Natural killer cell treated with Interleukin-12 subunit alpha and Interleukin-12 subunit beta and Interleukin-15 and Interleukin-18, amount 100 ng/mL, for 72 hours (primary cell): ENCODE data around the gene RABIF. TPM values are rescaled to one million over a fixed set of nuclear protein-coding genes. Genes with fewer than 3 reads are reported as not detected.
"Not testable (repeated sequence)": the region's sequence is repeated elsewhere in the genome, so short reads cannot be mapped to it uniquely, and the experiment has no call there.

ENCODE experiments used
- ATAC-seq, 2 donors: fragments of 150-1000 bp; cut with Tn5 transposase in 1 of 2; sonication (Bioruptor Pico), chemical (Tn5 transposase) in 1 of 2; 2 replicates each; pipeline ENCODE4 v1.10.0; 2021
- DNase-seq: peaks from one replicate; pipeline ENCODE4 v3.0.0; 2022; ENCODE audit warnings: low spot score
- H3K27ac Mint-ChIP-seq, 2 donors: 1 replicate in 1 of 2; 2 replicates in 1 of 2; pipeline ENCODE4 v1.8.0; 2022; ENCODE audit warnings: mixed read lengths in 2 of 2, mild to moderate bottlenecking in 1 of 2, moderate library complexity in 1 of 2
- H3K27me3 Mint-ChIP-seq, 2 donors: 1 replicate in 1 of 2; 2 replicates in 1 of 2; pipeline ENCODE4 v1.8.0; 2022; ENCODE audit warnings: mixed read lengths in 2 of 2
- H3K36me3 Mint-ChIP-seq: one replicate; pipeline ENCODE4 v1.8.0; 2022; ENCODE audit warnings: mixed read lengths
- H3K4me1 Mint-ChIP-seq, 2 donors: 1 replicate in 1 of 2; 2 replicates in 1 of 2; pipeline ENCODE4 v1.8.0; 2022; ENCODE audit warnings: low read depth in 2 of 2, mixed read lengths in 2 of 2, mild to moderate bottlenecking in 1 of 2
- H3K4me3 Mint-ChIP-seq: one replicate; pipeline ENCODE4 v1.8.0; 2022; ENCODE audit warnings: mixed read lengths
- H3K9me3 Mint-ChIP-seq: 2 replicates; pipeline ENCODE4 v1.8.0; 2022; ENCODE audit warnings: mixed read lengths
- total RNA-seq, 2 donors: library from RNA; stranded (reverse); gene quantifications; one replicate each; pipeline ENCODE4 v1.2.3, GENCODE V29; 2022

Gene RABIF
- total RNA-seq = 10 to 100 TPM; 16.1 to 18.5 TPM

GRCh38 chr1:202888531-202889360 is at the start of gene RABIF:
TSS of gene RABIF (minus strand) at chr1:202889149. CDS start at chr1:202889098, 51 bp downstream.
- peak within 1 kb of the TSS; percentile 81 to 93 for H3K27ac Mint-ChIP-seq
- DNase-seq (peak; percentile 97), ATAC-seq (peak; percentile 96 to 97)
- H3K4me3 Mint-ChIP-seq = peak within 1 kb of the TSS; percentile 95
- H3K36me3 Mint-ChIP-seq = peaks cover 14% of the 10 kb centered on the region
- no peaks in the 10 kb centered on the region for H3K27me3 Mint-ChIP-seq
- peaks cover 15 to 19% of the 10 kb centered on the region in 2 donors for H3K4me1 Mint-ChIP-seq
- H3K9me3 Mint-ChIP-seq = no peaks in the 10 kb centered on the region

GRCh38 chr1:202938287-202938925 is 49.5 kb upstream of the RABIF start:
- H3K27ac Mint-ChIP-seq = no peak overlapping the region
- no peak overlapping the region for H3K4me3 Mint-ChIP-seq
- ATAC-seq = no peak
- no peak for DNase-seq
- no peaks in the 10 kb centered on the region for H3K9me3 Mint-ChIP-seq
- H3K4me1 Mint-ChIP-seq = peaks cover 6 to 7% of the 10 kb centered on the region in 2 donors
- H3K27me3 Mint-ChIP-seq = peaks cover 12 to 18% of the 10 kb centered on the region in 2 donors
- peaks cover 17% of the 10 kb centered on the region for H3K36me3 Mint-ChIP-seq

- H3K9me3 Mint-ChIP-seq, H3K27ac Mint-ChIP-seq, H3K4me3 Mint-ChIP-seq, H3K36me3 Mint-ChIP-seq, H3K4me1 Mint-ChIP-seq, DNase-seq, ATAC-seq: not testable (repeated sequence)
- peaks cover 19 to 29% of the 10 kb centered on the region in 2 donors for H3K27me3 Mint-ChIP-seq
These were observed 47.5 kb upstream of the RABIF start for GRCh38 chr1:202936409-202936808.

- DNase-seq (no peak), ATAC-seq (no peak)
- no peak overlapping the region for H3K4me3 Mint-ChIP-seq
- H3K9me3 Mint-ChIP-seq = no peaks in the 10 kb centered on the region
- no peak overlapping the region for H3K27ac Mint-ChIP-seq
- peaks cover 19 to 29% of the 10 kb centered on the region in 2 donors for H3K27me3 Mint-ChIP-seq
- H3K36me3 Mint-ChIP-seq = peaks cover 3% of the 10 kb centered on the region
- H3K4me1 Mint-ChIP-seq = peaks cover 6 to 7% of the 10 kb centered on the region in 2 donors
These were observed 46.9 kb upstream of the RABIF start for GRCh38 chr1:202935844-202936243.

- no peak for ATAC-seq
- no peak overlapping the region for H3K27ac Mint-ChIP-seq
- no peak for DNase-seq
- H3K27me3 Mint-ChIP-seq = peaks cover 22 to 29% of the 10 kb centered on the region in 2 donors
- no peak overlapping the region for H3K4me3 Mint-ChIP-seq
- H3K4me1 Mint-ChIP-seq = peaks cover 6 to 7% of the 10 kb centered on the region in 2 donors
- no peaks in the 10 kb centered on the region for H3K36me3 Mint-ChIP-seq
- no peaks in the 10 kb centered on the region for H3K9me3 Mint-ChIP-seq
These were observed 45.8 kb upstream of the RABIF start for GRCh38 chr1:202934755-202935154.

- Mint-ChIP-seq H3K36me3 (no peaks in the 10 kb centered on the region), H3K27me3 (peaks cover 24 to 35% of the 10 kb centered on the region in 2 donors), H3K4me3 (no peak overlapping the region), H3K27ac (no peak overlapping the region), H3K4me1 (peaks cover 6 to 7% of the 10 kb centered on the region in 2 donors), H3K9me3 (no peaks in the 10 kb centered on the region)
- DNase-seq (no peak), ATAC-seq (no peak)
These were observed 43.5 kb upstream of the RABIF start for GRCh38 chr1:202932476-202932875.

- Mint-ChIP-seq H3K27ac (peak within 1 kb of the TSS; percentile 87 to 91), H3K4me1 (peaks cover 7 to 10% of the 10 kb centered on the region in 2 donors), H3K27me3 (peaks cover 5% of the 10 kb centered on the region in 2 donors), H3K9me3 (no peaks in the 10 kb centered on the region), H3K36me3 (no peaks in the 10 kb centered on the region), H3K4me3 (peak within 1 kb of the TSS; percentile 94)
- ATAC-seq (peak; percentile 98 to 99), DNase-seq (peak; percentile 96)
These were observed 37.9 kb upstream of the RABIF start, which contains the start of gene KLHL12 for GRCh38 chr1:202926581-202927491. TSS of gene KLHL12 (minus strand) at chr1:202927234. CDS start at chr1:202925162, 2,072 bp downstream.

- Mint-ChIP-seq H3K27me3 (no peaks in the 10 kb centered on the region), H3K4me3 (no peak overlapping the region), H3K4me1 (peaks cover 7 to 10% of the 10 kb centered on the region in 2 donors), H3K27ac (no peak overlapping the region), H3K9me3 (no peaks in the 10 kb centered on the region), H3K36me3 (no peaks in the 10 kb centered on the region)
- no peak for ATAC-seq
- DNase-seq = no peak
These were observed 34.6 kb upstream of the RABIF start for GRCh38 chr1:202923533-202923932.

GRCh38 chr1:202919615-202920014 is 30.7 kb upstream of the RABIF start:
- Mint-ChIP-seq H3K4me1 (no peaks in the 10 kb centered on the region), H3K36me3 (peaks cover 9% of the 10 kb centered on the region), H3K4me3 (no peak overlapping the region), H3K9me3 (no peaks in the 10 kb centered on the region), H3K27ac (no peak overlapping the region), H3K27me3 (no peaks in the 10 kb centered on the region)
- DNase-seq = no peak
- no peak for ATAC-seq

- DNase-seq (no peak), ATAC-seq (no peak)
- peaks cover 21 to 26% of the 10 kb centered on the region in 2 donors for H3K4me1 Mint-ChIP-seq
- no peaks in the 10 kb centered on the region for H3K27me3 Mint-ChIP-seq
- no peak overlapping the region for H3K4me3 Mint-ChIP-seq
- peaks cover 31% of the 10 kb centered on the region for H3K36me3 Mint-ChIP-seq
- H3K9me3 Mint-ChIP-seq = no peaks in the 10 kb centered on the region
- H3K27ac Mint-ChIP-seq = no peak overlapping the region
These were observed 26.2 kb upstream of the RABIF start for GRCh38 chr1:202915146-202915545.

- not testable (repeated sequence) for H3K9me3 Mint-ChIP-seq, H3K27me3 Mint-ChIP-seq, ATAC-seq, DNase-seq
- Mint-ChIP-seq H3K4me3 (peak overlapping the region; percentile 9), H3K27ac (peak overlapping the region in 1 of 2 donors; percentile 49), H3K36me3 (peaks cover 32% of the 10 kb centered on the region), H3K4me1 (peaks cover 21 to 26% of the 10 kb centered on the region in 2 donors)
These were observed 23.5 kb upstream of the RABIF start for GRCh38 chr1:202912476-202912875.

GRCh38 chr1:202909494-202909893 is 20.5 kb upstream of the RABIF start:
- Mint-ChIP-seq H3K4me3 (no peak overlapping the region), H3K4me1 (peaks cover 21 to 26% of the 10 kb centered on the region in 2 donors), H3K27ac (no peak overlapping the region), H3K9me3 (no peaks in the 10 kb centered on the region), H3K27me3 (no peaks in the 10 kb centered on the region), H3K36me3 (peaks cover 30% of the 10 kb centered on the region)
- ATAC-seq = no peak
- no peak for DNase-seq

- H3K9me3 Mint-ChIP-seq = no peaks in the 10 kb centered on the region
- no peak overlapping the region for H3K4me3 Mint-ChIP-seq
- H3K27ac Mint-ChIP-seq = no peak overlapping the region
- ATAC-seq = no peak
- H3K4me1 Mint-ChIP-seq = peaks cover 19 to 24% of the 10 kb centered on the region in 2 donors
- peaks cover 27% of the 10 kb centered on the region for H3K36me3 Mint-ChIP-seq
- no peaks in the 10 kb centered on the region for H3K27me3 Mint-ChIP-seq
- no peak for DNase-seq
These were observed 20.0 kb upstream of the RABIF start for GRCh38 chr1:202908998-202909397.
